Right atrium auricular region (tissue), 2 donors: Measurements from ENCODE around the gene ADPRS. TPM values are rescaled to one million over a fixed set of nuclear protein-coding genes. Genes with fewer than 3 reads are reported as not detected.

Source experiments
- DNase-seq: peaks from one replicate; pipeline ENCODE4 v3.0.0-alpha.2; 2019; ENCODE audit warnings: low spot score
- H3K27ac ChIP-seq, 2 donors: fragments of 200-600 bp; sonication (generic); 1 replicate in 1 of 2; 2 replicates in 1 of 2; pipeline ENCODE4 v1.5.1; 2016 to 2019
- H3K27me3 ChIP-seq, 2 donors: fragments of 200-600 bp; sonication (generic); one replicate each; pipeline versions ENCODE4 v1.5.1 to v1.6.0; 2017 to 2019
- H3K36me3 ChIP-seq: fragments of 200-600 bp; sonication (generic); one replicate; pipeline ENCODE4 v1.5.1; 2016
- H3K4me1 ChIP-seq, 2 donors: fragments of 200-600 bp; sonication (generic); one replicate each; pipeline versions ENCODE4 v1.5.1 to v1.6.0; 2017 to 2019
- H3K4me3 ChIP-seq, 2 donors: fragments of 200-600 bp; sonication (generic); 1 replicate in 1 of 2; 2 replicates in 1 of 2; pipeline ENCODE4 v1.5.1; 2017 to 2019; ENCODE audit warnings: mild to moderate bottlenecking in 1 of 2, moderate library complexity in 1 of 2
- H3K9me3 ChIP-seq, 2 donors: fragments of 200-600 bp; sonication (generic); one replicate each; pipeline ENCODE4 v1.5.1; 2019
- CTCF ChIP-seq, 2 donors: fragments of 200-600 bp; sonication (generic); IDR thresholded peaks; one replicate each; pipeline ENCODE4 v1.5.1; 2019; ENCODE audit warnings: antibody characterized with exemption in 2 of 2
- total RNA-seq, 2 donors: library from RNA; depleted of rRNA; stranded (reverse); fragments of >200 nt; gene quantifications; one replicate each; pipeline ENCODE4 v1.1.0, GENCODE V29; 2016

Gene ADPRS
- total RNA-seq, 2 donors from 2014 or later, result 24.3 to 25.6 TPM

- Histone ChIP-seq H3K27ac (no peak overlapping the region), H3K9me3 (no peaks in the 10 kb centered on the region), H3K36me3 (no peaks in the 10 kb centered on the region), H3K4me1 (no peaks in the 10 kb centered on the region), H3K4me3 (no peak overlapping the region), H3K27me3 (no peaks in the 10 kb centered on the region)
- TF ChIP-seq CTCF (IDR thresholded peaks at IDR 0.05), result no peak
- DNase-seq, result no peak
Observed at GRCh38 chr1:36106269-36106668, 17.6 kb downstream of the ADPRS start.

- Histone ChIP-seq H3K36me3 (no peaks in the 10 kb centered on the region), H3K27ac (no peak overlapping the region), H3K4me3 (no peak overlapping the region), H3K4me1 (no peaks in the 10 kb centered on the region), H3K9me3 (no peaks in the 10 kb centered on the region), H3K27me3 (no peaks in the 10 kb centered on the region)
- no peak for DNase-seq
- TF ChIP-seq CTCF (IDR thresholded peaks at IDR 0.05), result no peak
Observed at GRCh38 chr1:36107394-36107793, 18.7 kb downstream of the ADPRS start.

GRCh38 chr1:36108314-36108713 lies 19.6 kb downstream of the ADPRS start:
- no peak overlapping the region for H3K27ac ChIP-seq

GRCh38 chr1:36109041-36109679 lies 20.5 kb downstream of the ADPRS start:
- Histone ChIP-seq H3K36me3 (no peaks in the 10 kb centered on the region), H3K4me1 (no peaks in the 10 kb centered on the region), H3K27me3 (no peaks in the 10 kb centered on the region), H3K4me3 (no peak overlapping the region), H3K27ac (no peak overlapping the region), H3K9me3 (no peaks in the 10 kb centered on the region)
- TF ChIP-seq CTCF (IDR thresholded peaks at IDR 0.05), result no peak
- no peak for DNase-seq

More at GRCh38 chr1:36108314-36108713, 19.6 kb downstream of the ADPRS start:
- H3K4me1 ChIP-seq, result no peaks in the 10 kb centered on the region
- TF ChIP-seq CTCF (IDR thresholded peaks at IDR 0.05), result no peak
- H3K4me3 ChIP-seq, result no peak overlapping the region
- no peaks in the 10 kb centered on the region for H3K9me3 ChIP-seq
- H3K36me3 ChIP-seq, result no peaks in the 10 kb centered on the region
- no peaks in the 10 kb centered on the region for H3K27me3 ChIP-seq
- DNase-seq, result no peak

GRCh38 chr1:36111151-36111550 lies 22.5 kb downstream of the ADPRS start:
- Histone ChIP-seq H3K27ac (no peak overlapping the region), H3K4me3 (no peak overlapping the region), H3K9me3 (no peaks in the 10 kb centered on the region), H3K4me1 (peaks cover 0 to 10% of the 10 kb centered on the region in 2 donors), H3K36me3 (no peaks in the 10 kb centered on the region), H3K27me3 (no peaks in the 10 kb centered on the region)
- TF ChIP-seq CTCF (IDR thresholded peaks at IDR 0.05), result no peak
- no peak for DNase-seq

- Histone ChIP-seq H3K9me3 (no peaks in the 10 kb centered on the region), H3K36me3 (no peaks in the 10 kb centered on the region), H3K27me3 (no peaks in the 10 kb centered on the region), H3K4me1 (peaks cover 0 to 13% of the 10 kb centered on the region in 2 donors), H3K4me3 (no peak overlapping the region), H3K27ac (no peak overlapping the region)
- DNase-seq, result no peak
- no peak for TF ChIP-seq CTCF (IDR thresholded peaks at IDR 0.05)
Observed at GRCh38 chr1:36112823-36113222, 24.1 kb downstream of the ADPRS start.
